Measurements from ENCODE around the gene ELOVL7.

Gene ELOVL7

GRCh38 chr5:60852317-60852716, 8.2 kb upstream of the ELOVL7 start:
- no peak overlapping the region for H3K4me3 ChIP-seq (ENCODE audit: low read depth, low read length)
- in situ Hi-C loops (cut with HindIII; ENCODE audit: low sequenced_read_pairs), result no loop called here
- TF ChIP-seq CTCF (IDR thresholded peaks at IDR 0.05; ENCODE audit: low read depth, low read length), result no peak
- DNase-seq (ENCODE audit: low read depth, low spot score), result no peak

GRCh38 chr5:60851626-60852025, 7.6 kb upstream of the ELOVL7 start:
- DNase-seq (ENCODE audit: low read depth, low spot score), result no peak
- H3K4me3 ChIP-seq (ENCODE audit: low read depth, low read length), result no peak overlapping the region
- no peak for TF ChIP-seq CTCF (IDR thresholded peaks at IDR 0.05; ENCODE audit: low read depth, low read length)
- in situ Hi-C loops (cut with HindIII; ENCODE audit: low sequenced_read_pairs), result no loop called here

- in situ Hi-C loops (cut with HindIII; ENCODE audit: low sequenced_read_pairs), result no loop called here
- DNase-seq (ENCODE audit: low read depth, low spot score), result no peak
- no peak overlapping the region for H3K4me3 ChIP-seq (ENCODE audit: low read depth, low read length)
- TF ChIP-seq CTCF (IDR thresholded peaks at IDR 0.05; ENCODE audit: low read depth, low read length), result no peak
Observed at GRCh38 chr5:60846298-60846697, 2.2 kb upstream of the ELOVL7 start.

- DNase-seq (ENCODE audit: low read depth, low spot score), result peak; percentile 8
- peak overlapping the region; percentile 48 for H3K4me3 ChIP-seq (ENCODE audit: low read depth, low read length)
- in situ Hi-C loops (cut with HindIII; ENCODE audit: low sequenced_read_pairs), result no loop called here
- TF ChIP-seq CTCF (IDR thresholded peaks at IDR 0.05; ENCODE audit: low read depth, low read length), result no peak
Observed at GRCh38 chr5:60843386-60843935, 608 bp downstream of the ELOVL7 start.

GRCh38 chr5:60842871-60843385, 1.1 kb downstream of the ELOVL7 start:
- peak overlapping the region; percentile 48 for H3K4me3 ChIP-seq (ENCODE audit: low read depth, low read length)
- TF ChIP-seq CTCF (IDR thresholded peaks at IDR 0.05; ENCODE audit: low read depth, low read length), result no peak
- peak; percentile 3 for DNase-seq (ENCODE audit: low read depth, low spot score)
- in situ Hi-C loops (cut with HindIII; ENCODE audit: low sequenced_read_pairs), result no loop called here

- H3K4me3 ChIP-seq (ENCODE audit: low read depth, low read length), result no peak overlapping the region
- no peak for DNase-seq (ENCODE audit: low read depth, low spot score)
- no peak for TF ChIP-seq CTCF (IDR thresholded peaks at IDR 0.05; ENCODE audit: low read depth, low read length)
Observed at GRCh38 chr5:60841361-60841760, 2.7 kb downstream of the ELOVL7 start.

More at GRCh38 chr5:60841361-60841760, 2.7 kb downstream of the ELOVL7 start:
- in situ Hi-C loops (cut with HindIII; ENCODE audit: low sequenced_read_pairs), result no loop called here

Measured in astrocyte of the spinal cord (primary cell).